Activated CD4-positive, alpha-beta memory T cell treated with anti-CD3 and anti-CD28 coated beads for 36 hours (primary cell): ENCODE data around the gene SDK2. TPM values are rescaled to one million over a fixed set of nuclear protein-coding genes. Genes with fewer than 3 reads are reported as not detected.

ENCODE experiments used
- CTCF ChIA-PET: fragments of 350-600 bp; sonication (Branson Sonifier 250); formaldehyde crosslinking; loops from one replicate; lab custom pipeline; 2021; ENCODE audit warnings: antibody characterized with exemption, inconsistent platforms; lab: Charles Lee
- POLR2A ChIA-PET: fragments of 350-600 bp; sonication (Branson Sonifier 250); formaldehyde crosslinking; loops from one replicate; lab custom pipeline; 2021; ENCODE audit warnings: antibody characterized with exemption; lab: Charles Lee
- DNase-seq: peaks from one replicate; pipeline ENCODE4 v3.0.0-alpha.2; 2020
- H3K27ac Mint-ChIP-seq: one replicate; pipeline ENCODE4 v1.8.0; 2021; ENCODE audit warnings: mixed read lengths
- H3K27me3 Mint-ChIP-seq: one replicate; pipeline ENCODE4 v1.8.0; 2021; ENCODE audit warnings: mixed read lengths
- H3K36me3 Mint-ChIP-seq: one replicate; pipeline ENCODE4 v1.8.0; 2021; ENCODE audit warnings: mixed read lengths
- H3K4me1 Mint-ChIP-seq: one replicate; pipeline ENCODE4 v1.8.0; 2021; ENCODE audit warnings: low read depth, mixed read lengths
- H3K4me3 Mint-ChIP-seq: one replicate; pipeline ENCODE4 v1.8.0; 2021; ENCODE audit warnings: mild to moderate bottlenecking, mixed read lengths
- H3K9me3 Mint-ChIP-seq: one replicate; pipeline ENCODE4 v1.8.0; 2021; ENCODE audit warnings: mixed read lengths
- intact Hi-C: fragments of 100-400 bp; cut with micrococcal nuclease; formaldehyde crosslinking; loops from one replicate; pipeline ENCODE4 v1.15.1; 2023
- total RNA-seq, 2 experiments: library from RNA; stranded (reverse); gene quantifications; one replicate each; pipeline ENCODE4 v1.2.3, GENCODE V29; 2021

Gene SDK2
- total RNA-seq, 2 experiments from 2014 or later = 0.05 to 0.12 TPM

DNA sequence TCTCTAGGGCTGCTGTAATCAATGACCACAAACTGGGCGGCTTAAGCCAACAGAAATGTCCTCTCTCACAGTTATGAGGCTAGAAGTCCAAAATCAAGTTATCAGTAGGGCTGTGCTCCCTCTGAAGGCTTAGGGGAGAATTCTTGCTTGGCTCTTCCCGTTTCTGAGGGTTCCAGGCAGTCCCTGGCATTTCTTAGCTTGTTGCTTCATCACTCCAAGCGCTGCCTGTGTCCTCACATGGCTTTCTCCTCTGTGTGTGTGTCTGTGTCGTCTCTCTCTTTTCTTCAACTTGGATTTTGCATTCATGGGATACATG is 318.8 kb downstream of the SDK2 start:
- CTCF ChIA-PET = interaction anchor here (0.6 kb wide), 1 partner anchor 49 kb away, joined by 6 read pairs; no protein-coding TSS in a partner anchor
- no peaks in the 10 kb centered on the region for H3K4me1 Mint-ChIP-seq
- no peak for DNase-seq
- no peak overlapping the region for H3K27ac Mint-ChIP-seq
- no peak overlapping the region for H3K4me3 Mint-ChIP-seq
- POLR2A ChIA-PET = no interaction called here
- peaks cover 2% of the 10 kb centered on the region for H3K9me3 Mint-ChIP-seq
- peaks cover 5% of the 10 kb centered on the region for H3K27me3 Mint-ChIP-seq
- intact Hi-C loops = no loop called here
- H3K36me3 Mint-ChIP-seq = no peaks in the 10 kb centered on the region

DNA sequence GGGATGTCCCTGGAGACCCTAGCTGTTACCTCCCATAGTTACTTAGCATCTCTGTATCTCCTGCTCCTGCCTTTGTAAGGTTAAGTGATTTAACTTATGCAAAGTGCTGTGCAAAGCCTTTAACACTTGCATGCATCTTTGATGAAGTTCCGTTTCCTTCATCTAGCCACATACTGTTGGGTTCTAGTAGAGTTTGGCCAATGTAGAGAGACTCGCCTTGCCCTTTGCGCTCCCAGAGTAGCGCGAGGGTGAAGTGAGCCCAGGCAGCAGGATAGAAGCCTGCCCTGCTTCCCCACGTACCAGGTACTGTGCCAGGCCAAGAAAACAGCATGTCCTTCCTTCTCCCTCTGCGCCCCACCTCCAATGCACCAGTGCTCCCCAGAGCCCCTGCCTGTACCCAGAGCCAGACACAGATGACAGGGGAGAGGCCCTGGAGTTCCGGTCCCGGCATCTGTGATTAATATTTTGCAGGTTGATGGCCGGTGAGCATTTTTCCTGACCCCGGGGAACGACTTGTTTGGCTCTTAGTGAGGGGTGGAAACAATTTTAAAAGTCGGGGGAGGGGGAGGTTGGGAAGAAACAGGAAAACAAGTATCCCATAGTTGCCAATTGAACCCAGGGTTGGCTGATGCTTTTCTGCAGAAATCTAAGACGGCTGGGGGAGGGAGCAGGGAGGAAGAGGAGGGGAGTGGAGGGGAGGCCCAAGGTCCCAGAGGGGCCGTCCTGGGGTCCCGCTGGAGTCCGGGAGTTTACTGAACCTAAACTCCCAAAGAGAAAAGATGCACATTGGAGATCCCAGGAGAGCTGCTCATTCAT is 319.3 kb downstream of the SDK2 start:
- Mint-ChIP-seq H3K27ac (no peak overlapping the region), H3K4me1 (no peaks in the 10 kb centered on the region), H3K36me3 (no peaks in the 10 kb centered on the region), H3K27me3 (peaks cover 5% of the 10 kb centered on the region), H3K9me3 (peaks cover 2% of the 10 kb centered on the region), H3K4me3 (no peak overlapping the region)
- DNase-seq = no peak
- ChIA-PET POLR2A (no interaction called here), CTCF (no interaction called here)
- intact Hi-C loops = no loop called here

DNA sequence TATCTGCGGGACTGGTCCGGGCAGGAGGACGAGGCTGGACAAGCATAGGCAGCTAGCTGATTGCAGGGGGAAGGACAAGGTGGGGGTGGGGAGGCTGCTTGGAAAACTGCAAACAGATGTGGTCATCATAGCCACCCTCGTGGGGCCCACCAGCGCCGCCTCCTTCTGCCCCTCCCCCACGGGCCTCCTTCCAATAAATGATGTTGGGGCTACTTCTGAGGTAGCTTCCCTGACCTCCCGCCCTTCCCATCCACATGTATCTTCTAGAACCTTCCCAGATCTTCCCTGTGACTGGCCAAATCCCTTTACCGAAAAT is 320.1 kb downstream of the SDK2 start:
- H3K27ac Mint-ChIP-seq = no peak overlapping the region
- no peaks in the 10 kb centered on the region for H3K4me1 Mint-ChIP-seq
- intact Hi-C loops = no loop called here
- no peaks in the 10 kb centered on the region for H3K36me3 Mint-ChIP-seq
- H3K27me3 Mint-ChIP-seq = peaks cover 5% of the 10 kb centered on the region
- no peak overlapping the region for H3K4me3 Mint-ChIP-seq
- no peak for DNase-seq
- H3K9me3 Mint-ChIP-seq = peaks cover 2% of the 10 kb centered on the region
- ChIA-PET POLR2A (no interaction called here), CTCF (no interaction called here)

- no peak for DNase-seq
- Mint-ChIP-seq H3K27me3 (peaks cover 5% of the 10 kb centered on the region), H3K4me3 (no peak overlapping the region), H3K36me3 (no peaks in the 10 kb centered on the region), H3K27ac (no peak overlapping the region), H3K4me1 (no peaks in the 10 kb centered on the region), H3K9me3 (peaks cover 2% of the 10 kb centered on the region)
- ChIA-PET CTCF (no interaction called here), POLR2A (no interaction called here)
- intact Hi-C loops = no loop called here
Observed at GRCh38 chr17:73323409-73324159, 320.7 kb downstream of the SDK2 start.

DNA sequence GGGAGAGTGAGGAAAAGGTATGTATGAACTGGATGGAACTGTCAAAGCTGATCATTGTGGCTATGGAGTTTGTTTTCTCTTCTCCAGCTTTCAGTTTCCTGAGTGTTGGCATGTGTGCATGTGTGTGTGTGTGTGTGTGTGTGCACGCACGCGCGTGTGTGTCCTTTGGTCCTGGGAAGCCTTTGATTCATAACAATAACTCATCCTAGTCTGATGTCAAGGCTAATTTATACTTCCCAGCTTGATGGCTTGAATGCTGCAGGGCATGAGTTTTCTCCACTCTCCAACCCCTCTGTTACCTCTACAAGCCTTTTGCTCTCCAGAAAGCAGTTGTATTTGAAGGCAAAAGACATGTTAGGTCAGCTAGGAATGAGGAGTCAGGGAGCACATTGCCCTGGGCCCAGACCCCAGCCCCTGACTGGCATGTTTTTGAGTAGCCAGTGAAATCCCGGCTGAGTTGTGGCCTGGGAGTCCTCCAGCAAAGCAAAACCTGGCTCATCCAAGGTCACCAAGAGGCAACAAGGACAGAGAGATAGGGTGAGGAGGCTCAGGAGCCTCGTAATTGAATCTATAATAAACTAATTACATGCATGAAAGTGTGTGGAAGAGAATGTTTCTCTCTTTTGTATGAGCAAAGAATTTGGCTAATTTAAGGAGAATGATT is 323.5 kb downstream of the SDK2 start:
- CTCF ChIA-PET = interaction anchor here (1.0 to 2.4 kb wide), 2 partner anchors 10 to 50 kb away, joined by 3 to 10 read pairs; partner anchors contain the start of gene CDC42EP4
- H3K27ac Mint-ChIP-seq = no peak overlapping the region

DNA sequence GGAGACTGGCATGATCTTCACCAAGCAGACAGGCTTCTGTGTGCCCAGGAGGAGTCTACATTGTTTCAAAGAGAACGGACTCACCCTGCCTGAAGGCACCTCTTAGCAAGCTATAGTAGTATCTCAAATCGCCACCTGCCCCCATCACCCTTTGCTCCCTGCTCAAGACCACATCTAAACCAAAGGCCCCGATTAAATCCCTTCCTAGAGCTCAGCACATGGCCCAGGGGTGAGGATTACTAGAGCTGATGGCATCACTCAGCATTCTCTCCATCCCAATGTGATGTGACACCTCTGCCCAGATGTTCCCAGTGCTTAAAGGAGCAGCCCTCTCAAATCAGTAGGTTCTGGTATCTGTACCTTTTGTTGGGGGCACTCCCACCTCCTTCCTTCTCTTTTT is 324.5 kb downstream of the SDK2 start:
- Mint-ChIP-seq H3K4me3 (no peak overlapping the region), H3K27ac (no peak overlapping the region), H3K36me3 (no peaks in the 10 kb centered on the region), H3K4me1 (no peaks in the 10 kb centered on the region), H3K9me3 (peaks cover 2% of the 10 kb centered on the region), H3K27me3 (peaks cover 3% of the 10 kb centered on the region)
- no peak for DNase-seq
- intact Hi-C loops = no loop called here
- ChIA-PET POLR2A (interaction anchor here (1.0 kb wide), 1 partner anchor 9 kb away, joined by 3 read pairs; no protein-coding TSS in a partner anchor), CTCF (interaction anchor here (2.4 to 2.5 kb wide), 2 partner anchors 9 to 50 kb away, joined by 6 to 10 read pairs; partner anchors contain the start of gene CDC42EP4)

More for the DNA sequence above, 323.5 kb downstream of the SDK2 start:
- no peak for DNase-seq
- H3K4me1 Mint-ChIP-seq = no peaks in the 10 kb centered on the region
- POLR2A ChIA-PET = interaction anchor here (0.7 kb wide), 1 partner anchor 126 kb away, joined by 3 read pairs; no protein-coding TSS in a partner anchor
- peaks cover 5% of the 10 kb centered on the region for H3K27me3 Mint-ChIP-seq
- no peak overlapping the region for H3K4me3 Mint-ChIP-seq
- H3K36me3 Mint-ChIP-seq = no peaks in the 10 kb centered on the region
- intact Hi-C loops = no loop called here
- H3K9me3 Mint-ChIP-seq = peaks cover 2% of the 10 kb centered on the region

DNA sequence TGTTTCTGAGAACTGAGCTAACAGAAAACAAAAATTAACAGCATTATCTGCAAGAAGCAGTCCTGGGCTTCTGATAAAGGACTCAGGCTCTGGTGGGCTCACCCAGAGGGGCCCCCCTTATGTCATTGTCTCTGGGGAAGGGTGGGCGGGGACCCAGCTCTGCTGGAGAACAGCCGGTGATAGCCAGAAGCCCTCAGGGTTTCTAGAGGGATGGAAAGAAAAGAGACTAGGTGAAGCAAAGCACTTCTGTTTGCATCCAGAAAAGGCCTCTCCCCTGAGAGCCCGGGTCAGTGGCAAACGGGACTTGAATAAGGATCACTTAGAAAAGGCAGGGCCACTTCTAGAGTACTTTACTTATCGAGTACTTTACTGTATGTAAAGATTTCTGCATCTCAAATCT is 325.4 kb downstream of the SDK2 start:
- CTCF ChIA-PET = interaction anchor here (2.5 kb wide), 1 partner anchor 51 kb away, joined by 6 read pairs; no protein-coding TSS in a partner anchor
- Mint-ChIP-seq H3K4me3 (no peak overlapping the region), H3K9me3 (peaks cover 2% of the 10 kb centered on the region), H3K27ac (no peak overlapping the region), H3K36me3 (no peaks in the 10 kb centered on the region), H3K27me3 (no peaks in the 10 kb centered on the region), H3K4me1 (no peaks in the 10 kb centered on the region)
- intact Hi-C loops = no loop called here
- no peak for DNase-seq
- POLR2A ChIA-PET = no interaction called here

DNA sequence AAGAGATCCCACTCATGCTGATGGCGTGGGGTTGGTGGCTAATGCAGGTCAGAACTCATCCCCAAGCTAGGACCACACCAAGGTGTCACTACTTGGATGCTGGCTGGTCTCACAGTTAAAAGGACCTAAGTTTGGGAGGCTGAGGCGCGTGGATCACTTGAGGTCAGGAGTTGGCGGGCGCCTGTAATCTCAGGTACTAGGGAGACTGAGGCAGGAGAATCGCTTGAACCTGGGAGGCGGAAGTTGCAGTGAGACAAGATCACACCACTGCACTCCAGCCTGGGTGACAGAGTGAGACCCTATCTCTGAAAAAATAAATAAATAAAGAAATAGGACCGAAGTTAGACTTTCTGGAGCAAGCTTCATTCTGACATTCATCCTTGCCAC is 325.8 kb downstream of the SDK2 start:
- ChIA-PET POLR2A (no interaction called here), CTCF (interaction anchor here (2.5 kb wide), 1 partner anchor 52 kb away, joined by 6 read pairs; no protein-coding TSS in a partner anchor)
- H3K27ac Mint-ChIP-seq = no peak overlapping the region
- peaks cover 1% of the 10 kb centered on the region for H3K4me1 Mint-ChIP-seq
- no peak overlapping the region for H3K4me3 Mint-ChIP-seq
- H3K36me3 Mint-ChIP-seq = no peaks in the 10 kb centered on the region
- no peak for DNase-seq
- H3K27me3 Mint-ChIP-seq = no peaks in the 10 kb centered on the region
- intact Hi-C loops = no loop called here
- peaks cover 2% of the 10 kb centered on the region for H3K9me3 Mint-ChIP-seq

DNA sequence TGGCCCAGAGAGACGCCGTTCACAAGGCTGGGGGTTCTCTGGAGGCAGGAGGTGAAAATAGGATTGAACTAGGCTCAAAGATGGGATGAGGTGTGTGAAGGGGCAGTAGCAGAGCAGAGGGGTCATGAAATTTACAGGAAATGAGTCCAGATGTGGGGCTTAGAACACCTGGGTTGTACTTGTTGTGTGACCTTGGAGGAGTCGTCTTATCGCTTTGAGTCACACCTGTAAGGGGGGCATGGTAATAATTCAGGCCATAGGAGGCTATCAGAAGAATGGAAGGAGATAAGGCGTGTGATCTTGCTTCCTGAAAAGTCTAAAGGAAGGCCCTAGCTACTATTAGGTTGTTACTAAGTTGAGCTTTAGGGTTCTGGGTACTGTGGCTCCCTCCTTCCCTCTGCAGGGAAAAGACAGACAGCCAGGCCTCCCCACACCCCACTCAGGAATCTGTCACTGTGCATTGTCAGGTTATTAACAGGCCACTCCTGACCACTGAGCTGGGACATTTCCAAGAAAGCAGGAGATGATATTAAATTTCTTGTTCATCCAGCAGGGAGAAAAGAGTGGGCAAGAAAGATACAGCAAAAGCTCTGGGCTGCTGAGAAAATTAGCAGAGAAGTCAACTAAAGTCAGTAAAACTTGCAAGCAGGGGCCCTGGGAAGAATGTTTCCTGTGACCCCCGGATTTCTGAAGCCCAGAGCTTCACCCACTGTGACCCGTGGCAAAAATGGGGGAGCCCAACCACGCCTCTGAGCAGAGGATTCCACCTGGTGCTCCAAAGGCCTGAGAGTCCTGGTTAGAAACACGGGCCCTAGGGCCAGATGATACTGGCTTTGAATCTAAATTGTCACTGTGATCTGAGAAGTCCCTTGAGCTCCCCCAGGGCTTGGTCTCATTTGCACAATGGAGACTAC is 326.5 kb downstream of the SDK2 start:
- intact Hi-C loops = no loop called here
- DNase-seq = no peak
- H3K27me3 Mint-ChIP-seq = no peaks in the 10 kb centered on the region
- H3K27ac Mint-ChIP-seq = no peak overlapping the region
- peaks cover under 1% of the 10 kb centered on the region for H3K9me3 Mint-ChIP-seq
- no peaks in the 10 kb centered on the region for H3K36me3 Mint-ChIP-seq
- H3K4me3 Mint-ChIP-seq = no peak overlapping the region
- CTCF ChIA-PET = interaction anchor here (2.5 kb wide), 1 partner anchor 52 kb away, joined by 6 read pairs; no protein-coding TSS in a partner anchor
- POLR2A ChIA-PET = no interaction called here
- peaks cover 4% of the 10 kb centered on the region for H3K4me1 Mint-ChIP-seq

DNA sequence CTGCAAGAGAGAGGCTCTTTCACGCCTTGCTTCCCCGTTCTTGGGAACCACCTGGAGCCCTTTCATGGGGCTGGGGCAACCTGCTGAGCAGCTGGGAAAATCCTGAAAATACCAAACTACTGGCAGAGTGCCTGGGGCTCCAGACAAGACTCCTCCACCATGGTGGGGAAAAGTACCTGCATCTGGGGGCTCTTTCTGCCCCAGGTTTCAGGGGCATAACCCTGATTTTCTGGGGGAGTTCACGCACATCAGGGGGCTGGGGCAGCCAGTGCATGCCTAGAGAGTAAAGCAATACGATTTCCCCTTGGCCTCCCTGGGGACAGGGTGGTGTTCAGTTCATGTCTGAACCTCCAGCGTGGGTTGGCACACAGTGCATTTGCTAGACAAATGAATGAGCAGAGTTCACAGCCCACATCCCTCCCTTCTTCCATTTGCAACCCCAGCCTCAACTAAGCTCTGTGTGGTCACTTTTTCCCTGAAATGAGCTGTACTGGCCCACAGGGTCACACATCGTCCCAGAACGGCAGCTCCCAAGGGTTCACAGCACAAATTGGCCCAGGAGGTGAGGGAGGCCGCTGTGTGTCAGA is 327.2 kb downstream of the SDK2 start:
- Mint-ChIP-seq H3K36me3 (no peaks in the 10 kb centered on the region), H3K27me3 (no peaks in the 10 kb centered on the region), H3K27ac (no peak overlapping the region), H3K4me3 (no peak overlapping the region), H3K9me3 (no peaks in the 10 kb centered on the region), H3K4me1 (peaks cover 4% of the 10 kb centered on the region)
- CTCF ChIA-PET = no interaction called here
- POLR2A ChIA-PET = no interaction called here
- no peak for DNase-seq
- intact Hi-C loops = no loop called here

DNA sequence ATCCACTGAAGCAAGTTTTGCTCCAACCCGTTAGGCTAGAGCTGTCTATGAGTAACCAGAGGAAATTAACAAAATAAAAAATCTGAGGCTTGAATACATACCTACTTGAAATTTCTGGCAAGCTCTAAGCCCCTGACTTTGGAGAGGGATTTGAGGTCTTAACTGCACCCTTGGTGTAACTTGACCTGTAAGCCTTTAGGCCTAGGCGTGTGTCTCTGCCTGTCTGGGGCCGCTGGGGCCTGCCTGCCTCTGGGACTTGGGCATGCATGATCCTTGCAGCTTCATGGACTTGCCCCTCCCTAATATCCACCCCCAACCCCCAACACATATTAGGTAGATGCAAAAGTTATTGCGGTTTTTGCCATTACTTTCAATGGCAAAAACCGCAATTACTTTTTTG is 328.8 kb downstream of the SDK2 start:
- Mint-ChIP-seq H3K4me3 (no peak overlapping the region), H3K9me3 (no peaks in the 10 kb centered on the region), H3K27me3 (no peaks in the 10 kb centered on the region), H3K27ac (no peak overlapping the region), H3K36me3 (no peaks in the 10 kb centered on the region), H3K4me1 (peaks cover 5% of the 10 kb centered on the region)
- no peak for DNase-seq
- CTCF ChIA-PET = interaction anchor here (2.0 kb wide), 1 partner anchor 54 kb away, joined by 9 read pairs; no protein-coding TSS in a partner anchor
- POLR2A ChIA-PET = no interaction called here
- intact Hi-C loops = no loop called here
